WTC11 (cell line): ENCODE data around the gene TP53I13. TPM values are rescaled to one million over a fixed set of nuclear protein-coding genes. Genes with fewer than 3 reads are reported as not detected.

Source experiments
- ATF1 ChIP-seq: sonication (generic); formaldehyde crosslinking; IDR thresholded peaks from 2 replicates; pipeline ENCODE4 v1.8.1; 2023; ENCODE audit warnings: mild to moderate bottlenecking, moderate library complexity, missing genetic modification reagents
- CREM ChIP-seq: sonication (generic); formaldehyde crosslinking; IDR thresholded peaks from 2 replicates; pipeline ENCODE4 v1.8.1; 2022; ENCODE audit warnings: mild to moderate bottlenecking, missing genetic modification reagents, moderate library complexity
- EMX1 ChIP-seq: fragments of 250-450 bp; sonication (Bioruptor Pico); IDR thresholded peaks from 2 replicates; pipeline ENCODE4 v1.8.0; 2021; ENCODE audit warnings: mild to moderate bottlenecking
- ESRRA ChIP-seq: sonication (generic); formaldehyde crosslinking; IDR thresholded peaks from 2 replicates; pipeline ENCODE4 v1.8.1; 2022; ENCODE audit warnings: mild to moderate bottlenecking, missing genetic modification reagents, borderline replicate concordance
- ETV6 ChIP-seq: sonication (generic); formaldehyde crosslinking; IDR thresholded peaks from 2 replicates; pipeline ENCODE4 v1.8.1; 2022; ENCODE audit warnings: mild to moderate bottlenecking, missing genetic modification reagents
- JUN ChIP-seq: sonication (generic); formaldehyde crosslinking; IDR thresholded peaks from 2 replicates; pipeline ENCODE4 v1.8.0; 2023; ENCODE audit warnings: mild to moderate bottlenecking, missing genetic modification reagents
- NFATC4 ChIP-seq: fragments of 250-450 bp; sonication (Bioruptor Pico); IDR thresholded peaks from 2 replicates; pipeline ENCODE4 v1.9.0; 2021; ENCODE audit warnings: mild to moderate bottlenecking
- NR1H2 ChIP-seq: sonication (generic); formaldehyde crosslinking; IDR thresholded peaks from 2 replicates; pipeline ENCODE4 v1.9.0; 2021; ENCODE audit warnings: mild to moderate bottlenecking, moderate library complexity, missing genetic modification reagents
- NR3C1 ChIP-seq: sonication (generic); formaldehyde crosslinking; conservative IDR thresholded peaks from 2 replicates; pipeline ENCODE4 v1.8.1; 2023; ENCODE audit warnings: low read depth, mild to moderate bottlenecking, missing genetic modification reagents
- SMAD3 ChIP-seq: sonication (generic); formaldehyde crosslinking; IDR thresholded peaks from 2 replicates; pipeline ENCODE4 v1.8.0; 2022; ENCODE audit warnings: missing genetic modification reagents, mild to moderate bottlenecking, borderline replicate concordance
- SOX15 ChIP-seq: fragments of 250-450 bp; sonication (Bioruptor Pico); IDR thresholded peaks from 2 replicates; pipeline ENCODE4 v1.9.0; 2021; ENCODE audit warnings: mild to moderate bottlenecking
- SP1 ChIP-seq: sonication (generic); formaldehyde crosslinking; conservative IDR thresholded peaks from 2 replicates; pipeline ENCODE4 v1.8.1; 2022; ENCODE audit warnings: missing genetic modification reagents
- ZBTB21 ChIP-seq: sonication (generic); formaldehyde crosslinking; IDR thresholded peaks from 2 replicates; pipeline ENCODE4 v1.8.1; 2023; ENCODE audit warnings: mild to moderate bottlenecking, missing genetic modification reagents, borderline replicate concordance
- ZNF121 ChIP-seq: sonication (generic); formaldehyde crosslinking; IDR thresholded peaks from 2 replicates; pipeline ENCODE4 v1.8.0; 2023; ENCODE audit warnings: missing genetic modification reagents
- ZNF232 ChIP-seq: sonication (generic); formaldehyde crosslinking; IDR thresholded peaks from 2 replicates; pipeline ENCODE4 v1.8.0; 2022; ENCODE audit warnings: mild to moderate bottlenecking, missing genetic modification reagents
- total RNA-seq: library from RNA; stranded (reverse); gene quantifications from 3 replicates; pipeline ENCODE4 v1.2.3, GENCODE V29; 2021
- TF ChIP-seq, protein P1 (sequence below): sonication (generic); formaldehyde crosslinking; IDR thresholded peaks from 2 replicates; pipeline ENCODE4 v1.8.0; 2022; ENCODE audit warnings: mild to moderate bottlenecking, missing genetic modification reagents
- TF ChIP-seq, protein P2 (sequence below): fragments of 250-450 bp; sonication (Bioruptor Pico); IDR thresholded peaks from 2 replicates; pipeline ENCODE4 v1.9.0; 2021; ENCODE audit warnings: mild to moderate bottlenecking
- TF ChIP-seq, protein P3 (sequence below): fragments of 250-450 bp; sonication (Bioruptor Pico); IDR thresholded peaks from 2 replicates; pipeline ENCODE4 v1.9.0; 2021; ENCODE audit warnings: moderate library complexity, mild to moderate bottlenecking, inconsistent platforms, borderline replicate concordance
- TF ChIP-seq, protein P4 (sequence below): sonication (generic); formaldehyde crosslinking; IDR thresholded peaks from 2 replicates; pipeline ENCODE4 v1.8.0; 2023; ENCODE audit warnings: mild to moderate bottlenecking, missing genetic modification reagents
- TF ChIP-seq, protein P5 (sequence below): sonication (generic); formaldehyde crosslinking; IDR thresholded peaks from 2 replicates; pipeline ENCODE4 v1.8.1; 2023; ENCODE audit warnings: mild to moderate bottlenecking, missing genetic modification reagents
- TF ChIP-seq, protein P6 (sequence below): sonication (generic); formaldehyde crosslinking; IDR thresholded peaks from 2 replicates; pipeline ENCODE4 v1.8.1; 2023; ENCODE audit warnings: mild to moderate bottlenecking, missing genetic modification reagents
- TF ChIP-seq, protein P7 (sequence below): sonication (generic); formaldehyde crosslinking; IDR thresholded peaks from 2 replicates; pipeline ENCODE4 v1.8.0; 2022; ENCODE audit warnings: mild to moderate bottlenecking, missing genetic modification reagents
- TF ChIP-seq, protein P8 (sequence below): fragments of 250-450 bp; sonication (Bioruptor Pico); IDR thresholded peaks from 2 replicates; pipeline ENCODE4 v2.1.2; 2022; ENCODE audit warnings: mild to moderate bottlenecking, moderate library complexity
- TF ChIP-seq, protein P9 (sequence below): sonication (generic); formaldehyde crosslinking; IDR thresholded peaks from 2 replicates; pipeline ENCODE4 v1.8.0; 2022; ENCODE audit warnings: mild to moderate bottlenecking, missing genetic modification reagents

TP53I13 gene
- total RNA-seq, 1 experiment from 2014 or later: 41.9 TPM

DNA sequence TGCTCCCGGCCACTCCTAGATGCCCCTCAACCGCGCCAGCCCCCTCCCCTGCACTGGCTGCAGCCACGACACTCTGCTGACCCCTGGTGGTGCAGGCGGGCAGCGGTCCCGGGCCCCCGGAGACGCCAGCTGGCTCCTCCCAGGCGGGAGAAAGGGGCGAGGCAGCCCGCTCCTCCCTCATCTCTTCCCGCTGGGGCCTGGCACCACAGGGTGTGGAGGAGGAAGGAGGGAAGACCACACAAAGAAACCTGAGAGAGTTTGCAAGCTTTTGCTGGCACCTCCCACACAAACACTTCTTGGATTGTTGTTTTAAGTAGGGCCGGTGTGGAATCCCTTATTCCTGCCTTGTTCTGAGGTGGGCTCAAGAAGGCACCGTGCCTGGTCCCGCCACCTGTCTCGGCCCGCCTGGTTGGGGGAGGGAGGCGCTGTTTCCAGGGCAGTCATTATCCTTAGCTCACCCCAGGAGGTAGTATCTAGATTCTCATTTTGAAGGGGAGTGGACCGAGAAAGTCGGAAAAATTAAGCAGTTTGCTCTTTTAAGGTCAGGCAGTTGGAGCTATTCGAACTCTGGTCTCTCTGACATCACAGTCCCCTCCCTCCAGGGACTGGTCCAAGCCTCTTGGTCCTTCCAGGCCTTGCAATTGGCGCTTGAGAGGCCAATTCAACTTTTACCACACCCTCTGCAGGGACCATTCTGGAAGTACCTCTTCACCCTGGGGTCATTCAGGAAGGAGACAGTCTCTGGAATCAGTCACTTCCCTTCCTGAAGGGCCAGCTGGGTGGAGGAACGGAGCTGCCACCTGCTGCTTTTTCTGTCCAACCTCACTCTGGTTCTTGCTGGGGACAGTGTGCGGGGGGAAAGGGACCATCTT, 23.5 kb downstream of the TP53I13 start (continued):
- no peak for TF ChIP-seq ZNF121 (CRISPR knock-in tag)
- no peak for TF ChIP-seq ZNF232 (CRISPR knock-in tag)
- TF ChIP-seq ZBTB21: 0 out of 2 replicates have a peak, but pooled peaks have one; percentile 15
- no peak for TF ChIP-seq EMX1 (CRISPR knock-in tag)
- TF ChIP-seq, protein P1, sequence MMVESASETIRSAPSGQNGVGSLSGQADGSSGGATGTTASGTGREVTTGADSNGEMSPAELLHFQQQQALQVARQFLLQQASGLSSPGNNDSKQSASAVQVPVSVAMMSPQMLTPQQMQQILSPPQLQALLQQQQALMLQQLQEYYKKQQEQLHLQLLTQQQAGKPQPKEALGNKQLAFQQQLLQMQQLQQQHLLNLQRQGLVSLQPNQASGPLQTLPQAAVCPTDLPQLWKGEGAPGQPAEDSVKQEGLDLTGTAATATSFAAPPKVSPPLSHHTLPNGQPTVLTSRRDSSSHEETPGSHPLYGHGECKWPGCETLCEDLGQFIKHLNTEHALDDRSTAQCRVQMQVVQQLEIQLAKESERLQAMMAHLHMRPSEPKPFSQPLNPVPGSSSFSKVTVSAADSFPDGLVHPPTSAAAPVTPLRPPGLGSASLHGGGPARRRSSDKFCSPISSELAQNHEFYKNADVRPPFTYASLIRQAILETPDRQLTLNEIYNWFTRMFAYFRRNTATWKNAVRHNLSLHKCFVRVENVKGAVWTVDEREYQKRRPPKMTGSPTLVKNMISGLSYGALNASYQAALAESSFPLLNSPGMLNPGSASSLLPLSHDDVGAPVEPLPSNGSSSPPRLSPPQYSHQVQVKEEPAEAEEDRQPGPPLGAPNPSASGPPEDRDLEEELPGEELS (CRISPR knock-in tag): no peak; the same call in 1 of the 2 replicates
- no peak for TF ChIP-seq NR3C1 (CRISPR knock-in tag)
- TF ChIP-seq, protein P2, sequence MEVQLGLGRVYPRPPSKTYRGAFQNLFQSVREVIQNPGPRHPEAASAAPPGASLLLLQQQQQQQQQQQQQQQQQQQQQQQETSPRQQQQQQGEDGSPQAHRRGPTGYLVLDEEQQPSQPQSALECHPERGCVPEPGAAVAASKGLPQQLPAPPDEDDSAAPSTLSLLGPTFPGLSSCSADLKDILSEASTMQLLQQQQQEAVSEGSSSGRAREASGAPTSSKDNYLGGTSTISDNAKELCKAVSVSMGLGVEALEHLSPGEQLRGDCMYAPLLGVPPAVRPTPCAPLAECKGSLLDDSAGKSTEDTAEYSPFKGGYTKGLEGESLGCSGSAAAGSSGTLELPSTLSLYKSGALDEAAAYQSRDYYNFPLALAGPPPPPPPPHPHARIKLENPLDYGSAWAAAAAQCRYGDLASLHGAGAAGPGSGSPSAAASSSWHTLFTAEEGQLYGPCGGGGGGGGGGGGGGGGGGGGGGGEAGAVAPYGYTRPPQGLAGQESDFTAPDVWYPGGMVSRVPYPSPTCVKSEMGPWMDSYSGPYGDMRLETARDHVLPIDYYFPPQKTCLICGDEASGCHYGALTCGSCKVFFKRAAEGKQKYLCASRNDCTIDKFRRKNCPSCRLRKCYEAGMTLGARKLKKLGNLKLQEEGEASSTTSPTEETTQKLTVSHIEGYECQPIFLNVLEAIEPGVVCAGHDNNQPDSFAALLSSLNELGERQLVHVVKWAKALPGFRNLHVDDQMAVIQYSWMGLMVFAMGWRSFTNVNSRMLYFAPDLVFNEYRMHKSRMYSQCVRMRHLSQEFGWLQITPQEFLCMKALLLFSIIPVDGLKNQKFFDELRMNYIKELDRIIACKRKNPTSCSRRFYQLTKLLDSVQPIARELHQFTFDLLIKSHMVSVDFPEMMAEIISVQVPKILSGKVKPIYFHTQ: no peak
- no peak for TF ChIP-seq ETV6 (CRISPR knock-in tag)
- no peak for TF ChIP-seq NR1H2 (CRISPR knock-in tag)
- no peak for TF ChIP-seq JUN (CRISPR knock-in tag)
- TF ChIP-seq, protein P3, sequence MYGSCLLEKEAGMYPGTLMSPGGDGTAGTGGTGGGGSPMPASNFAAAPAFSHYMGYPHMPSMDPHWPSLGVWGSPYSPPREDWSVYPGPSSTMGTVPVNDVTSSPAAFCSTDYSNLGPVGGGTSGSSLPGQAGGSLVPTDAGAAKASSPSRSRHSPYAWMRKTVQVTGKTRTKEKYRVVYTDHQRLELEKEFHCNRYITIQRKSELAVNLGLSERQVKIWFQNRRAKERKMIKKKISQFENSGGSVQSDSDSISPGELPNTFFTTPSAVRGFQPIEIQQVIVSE (CRISPR knock-in tag): no peak
- TF ChIP-seq, protein P4, sequence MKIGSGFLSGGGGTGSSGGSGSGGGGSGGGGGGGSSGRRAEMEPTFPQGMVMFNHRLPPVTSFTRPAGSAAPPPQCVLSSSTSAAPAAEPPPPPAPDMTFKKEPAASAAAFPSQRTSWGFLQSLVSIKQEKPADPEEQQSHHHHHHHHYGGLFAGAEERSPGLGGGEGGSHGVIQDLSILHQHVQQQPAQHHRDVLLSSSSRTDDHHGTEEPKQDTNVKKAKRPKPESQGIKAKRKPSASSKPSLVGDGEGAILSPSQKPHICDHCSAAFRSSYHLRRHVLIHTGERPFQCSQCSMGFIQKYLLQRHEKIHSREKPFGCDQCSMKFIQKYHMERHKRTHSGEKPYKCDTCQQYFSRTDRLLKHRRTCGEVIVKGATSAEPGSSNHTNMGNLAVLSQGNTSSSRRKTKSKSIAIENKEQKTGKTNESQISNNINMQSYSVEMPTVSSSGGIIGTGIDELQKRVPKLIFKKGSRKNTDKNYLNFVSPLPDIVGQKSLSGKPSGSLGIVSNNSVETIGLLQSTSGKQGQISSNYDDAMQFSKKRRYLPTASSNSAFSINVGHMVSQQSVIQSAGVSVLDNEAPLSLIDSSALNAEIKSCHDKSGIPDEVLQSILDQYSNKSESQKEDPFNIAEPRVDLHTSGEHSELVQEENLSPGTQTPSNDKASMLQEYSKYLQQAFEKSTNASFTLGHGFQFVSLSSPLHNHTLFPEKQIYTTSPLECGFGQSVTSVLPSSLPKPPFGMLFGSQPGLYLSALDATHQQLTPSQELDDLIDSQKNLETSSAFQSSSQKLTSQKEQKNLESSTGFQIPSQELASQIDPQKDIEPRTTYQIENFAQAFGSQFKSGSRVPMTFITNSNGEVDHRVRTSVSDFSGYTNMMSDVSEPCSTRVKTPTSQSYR: no peak
- TF ChIP-seq SOX15: no peak
- TF ChIP-seq ATF1: no peak
- no peak for TF ChIP-seq NFATC4 (CRISPR knock-in tag)
- TF ChIP-seq, protein P5, sequence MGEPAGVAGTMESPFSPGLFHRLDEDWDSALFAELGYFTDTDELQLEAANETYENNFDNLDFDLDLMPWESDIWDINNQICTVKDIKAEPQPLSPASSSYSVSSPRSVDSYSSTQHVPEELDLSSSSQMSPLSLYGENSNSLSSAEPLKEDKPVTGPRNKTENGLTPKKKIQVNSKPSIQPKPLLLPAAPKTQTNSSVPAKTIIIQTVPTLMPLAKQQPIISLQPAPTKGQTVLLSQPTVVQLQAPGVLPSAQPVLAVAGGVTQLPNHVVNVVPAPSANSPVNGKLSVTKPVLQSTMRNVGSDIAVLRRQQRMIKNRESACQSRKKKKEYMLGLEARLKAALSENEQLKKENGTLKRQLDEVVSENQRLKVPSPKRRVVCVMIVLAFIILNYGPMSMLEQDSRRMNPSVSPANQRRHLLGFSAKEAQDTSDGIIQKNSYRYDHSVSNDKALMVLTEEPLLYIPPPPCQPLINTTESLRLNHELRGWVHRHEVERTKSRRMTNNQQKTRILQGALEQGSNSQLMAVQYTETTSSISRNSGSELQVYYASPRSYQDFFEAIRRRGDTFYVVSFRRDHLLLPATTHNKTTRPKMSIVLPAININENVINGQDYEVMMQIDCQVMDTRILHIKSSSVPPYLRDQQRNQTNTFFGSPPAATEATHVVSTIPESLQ (CRISPR knock-in tag): no peak
- TF ChIP-seq ESRRA (CRISPR knock-in tag): no peak
- TF ChIP-seq, protein P6, sequence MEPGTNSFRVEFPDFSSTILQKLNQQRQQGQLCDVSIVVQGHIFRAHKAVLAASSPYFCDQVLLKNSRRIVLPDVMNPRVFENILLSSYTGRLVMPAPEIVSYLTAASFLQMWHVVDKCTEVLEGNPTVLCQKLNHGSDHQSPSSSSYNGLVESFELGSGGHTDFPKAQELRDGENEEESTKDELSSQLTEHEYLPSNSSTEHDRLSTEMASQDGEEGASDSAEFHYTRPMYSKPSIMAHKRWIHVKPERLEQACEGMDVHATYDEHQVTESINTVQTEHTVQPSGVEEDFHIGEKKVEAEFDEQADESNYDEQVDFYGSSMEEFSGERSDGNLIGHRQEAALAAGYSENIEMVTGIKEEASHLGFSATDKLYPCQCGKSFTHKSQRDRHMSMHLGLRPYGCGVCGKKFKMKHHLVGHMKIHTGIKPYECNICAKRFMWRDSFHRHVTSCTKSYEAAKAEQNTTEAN: no peak
- peak; percentile 76; the same call in 1 of the 2 replicates for TF ChIP-seq CREM (CRISPR knock-in tag)
- TF ChIP-seq, protein P7, sequence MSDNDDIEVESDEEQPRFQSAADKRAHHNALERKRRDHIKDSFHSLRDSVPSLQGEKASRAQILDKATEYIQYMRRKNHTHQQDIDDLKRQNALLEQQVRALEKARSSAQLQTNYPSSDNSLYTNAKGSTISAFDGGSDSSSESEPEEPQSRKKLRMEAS (CRISPR knock-in tag): no peak
- peak; percentile 76 for TF ChIP-seq SP1 (CRISPR knock-in tag)
- TF ChIP-seq, protein P8, sequence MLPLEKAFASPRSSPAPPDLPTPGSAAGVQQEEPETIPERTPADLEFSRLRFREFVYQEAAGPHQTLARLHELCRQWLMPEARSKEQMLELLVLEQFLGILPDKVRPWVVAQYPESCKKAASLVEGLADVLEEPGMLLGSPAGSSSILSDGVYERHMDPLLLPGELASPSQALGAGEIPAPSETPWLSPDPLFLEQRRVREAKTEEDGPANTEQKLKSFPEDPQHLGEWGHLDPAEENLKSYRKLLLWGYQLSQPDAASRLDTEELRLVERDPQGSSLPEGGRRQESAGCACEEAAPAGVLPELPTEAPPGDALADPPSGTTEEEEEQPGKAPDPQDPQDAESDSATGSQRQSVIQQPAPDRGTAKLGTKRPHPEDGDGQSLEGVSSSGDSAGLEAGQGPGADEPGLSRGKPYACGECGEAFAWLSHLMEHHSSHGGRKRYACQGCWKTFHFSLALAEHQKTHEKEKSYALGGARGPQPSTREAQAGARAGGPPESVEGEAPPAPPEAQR: no peak
- TF ChIP-seq SMAD3: no peak
- TF ChIP-seq, protein P9, sequence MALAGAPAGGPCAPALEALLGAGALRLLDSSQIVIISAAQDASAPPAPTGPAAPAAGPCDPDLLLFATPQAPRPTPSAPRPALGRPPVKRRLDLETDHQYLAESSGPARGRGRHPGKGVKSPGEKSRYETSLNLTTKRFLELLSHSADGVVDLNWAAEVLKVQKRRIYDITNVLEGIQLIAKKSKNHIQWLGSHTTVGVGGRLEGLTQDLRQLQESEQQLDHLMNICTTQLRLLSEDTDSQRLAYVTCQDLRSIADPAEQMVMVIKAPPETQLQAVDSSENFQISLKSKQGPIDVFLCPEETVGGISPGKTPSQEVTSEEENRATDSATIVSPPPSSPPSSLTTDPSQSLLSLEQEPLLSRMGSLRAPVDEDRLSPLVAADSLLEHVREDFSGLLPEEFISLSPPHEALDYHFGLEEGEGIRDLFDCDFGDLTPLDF (CRISPR knock-in tag): no peak
